Prostate gland (tissue), 2 donors: ENCODE measurements around the gene ADAMTSL5.

Experiments used
- CTCF ChIP-seq, 4 experiments: fragments of 200-600 bp in 2 of 4; fragments of 450-650 bp in 2 of 4; sonication (generic) in 2 of 4; IDR thresholded peaks; 1 replicate in 3 of 4; 2 replicates in 1 of 4; pipeline ENCODE4 v1.5.1; 2016 to 2019; ENCODE audit warnings: antibody characterized with exemption in 4 of 4, mild to moderate bottlenecking in 2 of 4, moderate library complexity in 2 of 4
- POLR2A ChIP-seq: fragments of 450-650 bp; IDR thresholded peaks from one replicate; pipeline ENCODE4 v1.6.1; 2016; ENCODE audit warnings: antibody characterized with exemption, mild to moderate bottlenecking

DNA sequence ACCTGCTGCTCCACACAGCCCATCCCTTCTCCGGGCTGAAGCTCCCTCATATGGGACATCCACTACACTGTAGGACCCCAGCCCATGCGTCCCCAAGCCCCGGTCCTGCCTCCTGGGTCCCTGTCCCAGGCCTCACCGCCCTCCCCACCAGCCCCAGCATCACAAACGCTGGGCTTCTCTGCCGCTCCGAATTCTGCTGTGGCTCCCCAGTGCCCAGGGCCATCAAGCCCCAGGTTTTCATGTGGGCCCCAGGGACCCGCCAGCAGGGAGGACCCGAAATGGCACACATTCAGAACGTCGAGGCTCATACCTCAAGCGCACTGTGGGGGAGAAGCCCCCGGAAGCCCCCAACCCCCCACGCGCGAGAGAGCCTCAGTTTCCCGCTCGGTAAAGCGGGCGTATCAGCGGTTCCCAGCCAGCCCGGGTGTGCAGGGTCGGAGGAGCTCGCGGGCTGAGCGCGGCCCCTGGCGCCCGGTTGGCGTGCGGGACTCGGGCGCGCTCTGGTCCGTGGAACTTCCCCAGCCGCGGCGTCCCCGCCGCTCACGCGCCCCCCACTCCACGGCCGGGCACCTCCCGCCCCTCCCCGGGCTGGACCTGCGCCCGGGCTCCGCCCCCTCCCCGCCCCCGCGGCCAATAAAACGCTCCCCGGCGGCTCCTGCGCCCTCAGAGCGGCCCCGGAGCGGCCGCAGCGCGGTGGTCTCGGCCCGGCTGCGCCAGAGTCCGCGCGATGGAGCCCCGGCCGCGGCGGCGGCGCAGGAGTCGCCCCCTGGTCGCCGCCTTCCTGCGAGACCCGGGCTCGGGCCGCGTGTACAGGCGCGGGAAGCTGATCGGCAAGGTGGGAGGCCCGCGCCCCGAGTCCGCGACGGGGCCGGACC, 10.8 kb upstream of the ADAMTSL5 start, which contains the start of gene PLK5:
- peak in 1 of 4 experiments; percentile 13 for TF ChIP-seq CTCF (IDR thresholded peaks at IDR 0.05)
- no peak for TF ChIP-seq POLR2A
